Adrenal gland (tissue), 5 donors: ENCODE results near the gene HEXIM1.

ENCODE experiments used
- POLR2A ChIP-seq, 2 donors: fragments of 450-650 bp; IDR thresholded peaks; one replicate each; pipeline ENCODE4 v1.6.1; 2017; ENCODE audit warnings: antibody characterized with exemption in 2 of 2, mild to moderate bottlenecking in 2 of 2, moderate library complexity in 1 of 2
- TF ChIP-seq, protein P1 (sequence below), 6 experiments: fragments of 450-650 bp in 4 of 6; fragments of 200-600 bp in 2 of 6; sonication (generic) in 1 of 6; IDR thresholded peaks; 1 replicate in 5 of 6; 2 replicates in 1 of 6; pipeline versions ENCODE4 v1.5.1 to v1.8.0; 2016 to 2021; ENCODE audit warnings: antibody characterized with exemption in 6 of 6, mild to moderate bottlenecking in 2 of 6, moderate library complexity in 1 of 6
- donor health status: DM: no; HTN: no; CAD: no.

- TF ChIP-seq, protein P1, sequence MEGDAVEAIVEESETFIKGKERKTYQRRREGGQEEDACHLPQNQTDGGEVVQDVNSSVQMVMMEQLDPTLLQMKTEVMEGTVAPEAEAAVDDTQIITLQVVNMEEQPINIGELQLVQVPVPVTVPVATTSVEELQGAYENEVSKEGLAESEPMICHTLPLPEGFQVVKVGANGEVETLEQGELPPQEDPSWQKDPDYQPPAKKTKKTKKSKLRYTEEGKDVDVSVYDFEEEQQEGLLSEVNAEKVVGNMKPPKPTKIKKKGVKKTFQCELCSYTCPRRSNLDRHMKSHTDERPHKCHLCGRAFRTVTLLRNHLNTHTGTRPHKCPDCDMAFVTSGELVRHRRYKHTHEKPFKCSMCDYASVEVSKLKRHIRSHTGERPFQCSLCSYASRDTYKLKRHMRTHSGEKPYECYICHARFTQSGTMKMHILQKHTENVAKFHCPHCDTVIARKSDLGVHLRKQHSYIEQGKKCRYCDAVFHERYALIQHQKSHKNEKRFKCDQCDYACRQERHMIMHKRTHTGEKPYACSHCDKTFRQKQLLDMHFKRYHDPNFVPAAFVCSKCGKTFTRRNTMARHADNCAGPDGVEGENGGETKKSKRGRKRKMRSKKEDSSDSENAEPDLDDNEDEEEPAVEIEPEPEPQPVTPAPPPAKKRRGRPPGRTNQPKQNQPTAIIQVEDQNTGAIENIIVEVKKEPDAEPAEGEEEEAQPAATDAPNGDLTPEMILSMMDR (IDR thresholded peaks at IDR 0.05) = no peak
- no peak for TF ChIP-seq POLR2A (IDR thresholded peaks at IDR 0.05)
Observed at GRCh38 chr17:45172232-45172540, 23.9 kb downstream of the HEXIM1 start.
